ENCODE data around the gene ROGDI.

- no peak for TF ChIP-seq POLR2A (IDR thresholded peaks at IDR 0.05)
- TF ChIP-seq CTCF (IDR thresholded peaks at IDR 0.05), result no peak
Observed at GRCh38 chr16:4850211-4850610, 47.8 kb upstream of the ROGDI start.

Data from esophagus squamous epithelium (tissue), 4 donors.